Measurements from ENCODE around the gene DHFR2. TPM values are rescaled to one million over a fixed set of nuclear protein-coding genes. Genes with fewer than 3 reads are reported as not detected.

Gene DHFR2
- total and polyA plus RNA-seq, 10 of the 15 experiments (the other 5 are each of a cell fraction or from before 2014, with no cell fraction given) = 1.8 to 5.6 (median 4.4) TPM

- in situ Hi-C loops (cut with MboI) = no loop called here
- Histone ChIP-seq H3K27me3 (replicated peaks in 1 of 2; ENCODE audit: control insufficient read depth in 2 of 2, insufficient read depth in 2 of 2, low read length in 1 of 2) (no peaks in the 10 kb centered on the region), H3K4me2 (ENCODE audit: control insufficient read depth, insufficient read depth) (no peak overlapping the region), H3K79me2 (ENCODE audit: control insufficient read depth, insufficient read depth, low read length) (no peaks in the 10 kb centered on the region), H2AFZ (ENCODE audit: control insufficient read depth, low read depth, low read length) (no peak overlapping the region), H3K9me3 (replicated peaks; ENCODE audit: control insufficient read depth, insufficient read depth, low read length) (no peaks in the 10 kb centered on the region), H3K4me1 (ENCODE audit: control insufficient read depth, insufficient read depth, low read length) (no peaks in the 10 kb centered on the region), H3K27ac (ENCODE audit: control insufficient read depth, insufficient read depth) (no peak overlapping the region), H4K20me1 (ENCODE audit: control insufficient read depth, insufficient read depth) (no peaks in the 10 kb centered on the region), H3K9ac (ENCODE audit: control insufficient read depth, insufficient read depth, low read length) (no peak overlapping the region), H3K4me3 (no peak overlapping the region), H3K36me3 (ENCODE audit: control insufficient read depth in 2 of 2, insufficient read depth in 2 of 2, low read length in 1 of 2) (peaks cover 0 to 2% of the 10 kb centered on the region in 2 experiments; a peak in 2 of 4 replicates)
- no TSS peak for BruUV-seq (replicated peaks)
- intact Hi-C loops (cut with micrococcal nuclease; ENCODE audit: unreplicated experiment) = no loop called here
- FAIRE-seq = no peak
- ChIA-PET CTCF (no interaction called here), RAD21 (ENCODE audit: unreplicated experiment) (no interaction called here), SMC1A (ENCODE audit: uncharacterized antibody, unreplicated experiment) (no interaction called here), POLR2A (no interaction called here)
- no peak for DNase-seq (ENCODE audit: low read depth, low spot score)
- TF ChIP-seq KDM1A (IDR thresholded peaks at IDR 0.05; ENCODE audit: borderline replicate concordance) (no peak), E2F8 (IDR thresholded peaks at IDR 0.05; ENCODE audit: low read depth, partially characterized antibody) (no peak), IKZF2 (IDR thresholded peaks at IDR 0.05) (no peak), MLLT1 (IDR thresholded peaks at IDR 0.05) (no peak), MTA3 (IDR thresholded peaks at IDR 0.05; ENCODE audit: borderline replicate concordance, low read length) (no peak), CBX5 (IDR thresholded peaks at IDR 0.05; ENCODE audit: low read depth) (no peak), SMC3 (IDR thresholded peaks at IDR 0.05; ENCODE audit: borderline replicate concordance, low read length) (no peak), SP1 (IDR thresholded peaks at IDR 0.05; ENCODE audit: low read depth, low read length) (no peak), IKZF1 (conservative IDR thresholded peaks at IDR 0.05) (no peak), LARP7 (IDR thresholded peaks at IDR 0.05) (no peak)
- TF ChIP-seq, protein P1, sequence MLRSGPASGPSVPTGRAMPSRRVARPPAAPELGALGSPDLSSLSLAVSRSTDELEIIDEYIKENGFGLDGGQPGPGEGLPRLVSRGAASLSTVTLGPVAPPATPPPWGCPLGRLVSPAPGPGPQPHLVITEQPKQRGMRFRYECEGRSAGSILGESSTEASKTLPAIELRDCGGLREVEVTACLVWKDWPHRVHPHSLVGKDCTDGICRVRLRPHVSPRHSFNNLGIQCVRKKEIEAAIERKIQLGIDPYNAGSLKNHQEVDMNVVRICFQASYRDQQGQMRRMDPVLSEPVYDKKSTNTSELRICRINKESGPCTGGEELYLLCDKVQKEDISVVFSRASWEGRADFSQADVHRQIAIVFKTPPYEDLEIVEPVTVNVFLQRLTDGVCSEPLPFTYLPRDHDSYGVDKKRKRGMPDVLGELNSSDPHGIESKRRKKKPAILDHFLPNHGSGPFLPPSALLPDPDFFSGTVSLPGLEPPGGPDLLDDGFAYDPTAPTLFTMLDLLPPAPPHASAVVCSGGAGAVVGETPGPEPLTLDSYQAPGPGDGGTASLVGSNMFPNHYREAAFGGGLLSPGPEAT (IDR thresholded peaks at IDR 0.05; ENCODE audit: low read depth) = no peak
- TF ChIP-seq, protein P2, sequence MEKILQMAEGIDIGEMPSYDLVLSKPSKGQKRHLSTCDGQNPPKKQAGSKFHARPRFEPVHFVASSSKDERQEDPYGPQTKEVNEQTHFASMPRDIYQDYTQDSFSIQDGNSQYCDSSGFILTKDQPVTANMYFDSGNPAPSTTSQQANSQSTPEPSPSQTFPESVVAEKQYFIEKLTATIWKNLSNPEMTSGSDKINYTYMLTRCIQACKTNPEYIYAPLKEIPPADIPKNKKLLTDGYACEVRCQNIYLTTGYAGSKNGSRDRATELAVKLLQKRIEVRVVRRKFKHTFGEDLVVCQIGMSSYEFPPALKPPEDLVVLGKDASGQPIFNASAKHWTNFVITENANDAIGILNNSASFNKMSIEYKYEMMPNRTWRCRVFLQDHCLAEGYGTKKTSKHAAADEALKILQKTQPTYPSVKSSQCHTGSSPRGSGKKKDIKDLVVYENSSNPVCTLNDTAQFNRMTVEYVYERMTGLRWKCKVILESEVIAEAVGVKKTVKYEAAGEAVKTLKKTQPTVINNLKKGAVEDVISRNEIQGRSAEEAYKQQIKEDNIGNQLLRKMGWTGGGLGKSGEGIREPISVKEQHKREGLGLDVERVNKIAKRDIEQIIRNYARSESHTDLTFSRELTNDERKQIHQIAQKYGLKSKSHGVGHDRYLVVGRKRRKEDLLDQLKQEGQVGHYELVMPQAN (conservative IDR thresholded peaks at IDR 0.05) = no peak
- TF ChIP-seq, protein P3, sequence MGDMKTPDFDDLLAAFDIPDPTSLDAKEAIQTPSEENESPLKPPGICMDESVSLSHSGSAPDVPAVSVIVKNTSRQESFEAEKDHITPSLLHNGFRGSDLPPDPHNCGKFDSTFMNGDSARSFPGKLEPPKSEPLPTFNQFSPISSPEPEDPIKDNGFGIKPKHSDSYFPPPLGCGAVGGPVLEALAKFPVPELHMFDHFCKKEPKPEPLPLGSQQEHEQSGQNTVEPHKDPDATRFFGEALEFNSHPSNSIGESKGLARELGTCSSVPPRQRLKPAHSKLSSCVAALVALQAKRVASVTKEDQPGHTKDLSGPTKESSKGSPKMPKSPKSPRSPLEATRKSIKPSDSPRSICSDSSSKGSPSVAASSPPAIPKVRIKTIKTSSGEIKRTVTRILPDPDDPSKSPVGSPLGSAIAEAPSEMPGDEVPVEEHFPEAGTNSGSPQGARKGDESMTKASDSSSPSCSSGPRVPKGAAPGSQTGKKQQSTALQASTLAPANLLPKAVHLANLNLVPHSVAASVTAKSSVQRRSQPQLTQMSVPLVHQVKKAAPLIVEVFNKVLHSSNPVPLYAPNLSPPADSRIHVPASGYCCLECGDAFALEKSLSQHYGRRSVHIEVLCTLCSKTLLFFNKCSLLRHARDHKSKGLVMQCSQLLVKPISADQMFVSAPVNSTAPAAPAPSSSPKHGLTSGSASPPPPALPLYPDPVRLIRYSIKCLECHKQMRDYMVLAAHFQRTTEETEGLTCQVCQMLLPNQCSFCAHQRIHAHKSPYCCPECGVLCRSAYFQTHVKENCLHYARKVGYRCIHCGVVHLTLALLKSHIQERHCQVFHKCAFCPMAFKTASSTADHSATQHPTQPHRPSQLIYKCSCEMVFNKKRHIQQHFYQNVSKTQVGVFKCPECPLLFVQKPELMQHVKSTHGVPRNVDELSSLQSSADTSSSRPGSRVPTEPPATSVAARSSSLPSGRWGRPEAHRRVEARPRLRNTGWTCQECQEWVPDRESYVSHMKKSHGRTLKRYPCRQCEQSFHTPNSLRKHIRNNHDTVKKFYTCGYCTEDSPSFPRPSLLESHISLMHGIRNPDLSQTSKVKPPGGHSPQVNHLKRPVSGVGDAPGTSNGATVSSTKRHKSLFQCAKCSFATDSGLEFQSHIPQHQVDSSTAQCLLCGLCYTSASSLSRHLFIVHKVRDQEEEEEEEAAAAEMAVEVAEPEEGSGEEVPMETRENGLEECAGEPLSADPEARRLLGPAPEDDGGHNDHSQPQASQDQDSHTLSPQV (IDR thresholded peaks at IDR 0.05) = no peak
- no peak for ATAC-seq
- 98% methylated on average over 2 of the region's 2 CpGs for WGBS (ENCODE audit: insufficient coverage, insufficient replicate concordance, low lambda C conversion rate, missing lambda C conversion rate)
Measured at GRCh38 chr3:94046533-94046932, 16.2 kb downstream of the DHFR2 start.
